Mesenchymal stem cell (in vitro differentiated cells and primary cell): ENCODE results near the gene INSYN1.

Experiments used
- DNase-seq: peaks from one replicate; pipeline ENCODE4 v3.0.0-alpha.2; 2013
- H2AFZ ChIP-seq: one replicate; pipeline ENCODE4 v1.6.1; 2013; ENCODE audit warnings: low read depth, mild to moderate bottlenecking, control low read depth, inconsistent platforms, low read length, moderate library complexity
- H2AK5ac ChIP-seq: 2 replicates; pipeline ENCODE4 v1.6.1; 2013; ENCODE audit warnings: low read length, moderate library complexity, mild to moderate bottlenecking, inconsistent platforms; ENCODE audit not compliant: severe bottlenecking
- H2BK120ac ChIP-seq: one replicate; pipeline ENCODE4 v1.6.1; 2013; ENCODE audit warnings: low read depth, mild to moderate bottlenecking, inconsistent platforms, low read length, moderate library complexity
- H2BK12ac ChIP-seq, 2 experiments: one replicate each; pipeline ENCODE4 v1.6.1; 2013; ENCODE audit warnings: inconsistent platforms in 2 of 2, low read length in 2 of 2, mild to moderate bottlenecking in 2 of 2, moderate library complexity in 2 of 2, control low read depth in 1 of 2
- H2BK15ac ChIP-seq: one replicate; pipeline ENCODE4 v1.6.1; 2013; ENCODE audit warnings: mild to moderate bottlenecking, low read depth, inconsistent platforms; ENCODE audit not compliant: poor library complexity, severe bottlenecking
- H2BK5ac ChIP-seq: 2 replicates; pipeline ENCODE4 v1.6.1; 2013; ENCODE audit warnings: low read depth, mild to moderate bottlenecking, low read length, control low read depth, inconsistent platforms; ENCODE audit not compliant: poor library complexity, severe bottlenecking
- H3K14ac ChIP-seq, 2 experiments: one replicate each; pipeline ENCODE4 v1.6.1; 2013; ENCODE audit warnings: inconsistent platforms in 2 of 2, low read length in 2 of 2, control low read depth in 1 of 2, mild to moderate bottlenecking in 1 of 2, moderate library complexity in 1 of 2
- H3K18ac ChIP-seq, 2 experiments: one replicate each; pipeline ENCODE4 v1.6.1; 2013; ENCODE audit warnings: inconsistent platforms in 2 of 2, low read length in 2 of 2, control low read depth in 1 of 2, low read depth in 1 of 2, mild to moderate bottlenecking in 1 of 2
- H3K23ac ChIP-seq, 2 experiments: one replicate each; pipeline ENCODE4 v1.6.1; 2013; ENCODE audit warnings: inconsistent platforms in 2 of 2, low read length in 2 of 2, mild to moderate bottlenecking in 2 of 2, moderate library complexity in 2 of 2, control low read depth in 1 of 2
- H3K27ac ChIP-seq: 2 replicates; pipeline ENCODE4 v1.5.1; 2013; ENCODE audit warnings: mild to moderate bottlenecking, moderate library complexity, low read length, control low read depth, inconsistent platforms; ENCODE audit not compliant: poor library complexity, severe bottlenecking
- H3K27me3 ChIP-seq, 2 experiments: 2 replicates each; pipeline versions ENCODE4 v1.6.1 to v1.7.0; 2013; ENCODE audit warnings: low read length in 2 of 2, mild to moderate bottlenecking in 2 of 2, moderate library complexity in 2 of 2, control low read depth in 1 of 2, inconsistent platforms in 1 of 2; ENCODE audit not compliant: control insufficient read depth in 1 of 2, insufficient read depth in 1 of 2
- H3K36me3 ChIP-seq, 2 experiments: 2 replicates each; pipeline versions ENCODE4 v1.6.1 to v1.7.0; 2013; ENCODE audit warnings: low read length in 2 of 2, control low read depth in 1 of 2, inconsistent platforms in 1 of 2, low read depth in 1 of 2, mild to moderate bottlenecking in 1 of 2; ENCODE audit not compliant: insufficient read depth in 2 of 2, control insufficient read depth in 1 of 2
- H3K4ac ChIP-seq, 2 experiments: one replicate each; pipeline ENCODE4 v1.6.1; 2013; ENCODE audit warnings: inconsistent platforms in 2 of 2, low read length in 2 of 2, mild to moderate bottlenecking in 2 of 2, moderate library complexity in 2 of 2, control low read depth in 1 of 2, low read depth in 1 of 2
- H3K4me1 ChIP-seq: 2 replicates; pipeline ENCODE4 v1.6.1; 2013; ENCODE audit warnings: low read depth, low read length, control low read depth; ENCODE audit not compliant: control insufficient read depth, insufficient read depth
- H3K4me2 ChIP-seq: 2 replicates; pipeline ENCODE4 v1.6.1; 2013; ENCODE audit warnings: low read length, mild to moderate bottlenecking, inconsistent platforms; ENCODE audit not compliant: poor library complexity, severe bottlenecking
- H3K4me3 ChIP-seq, 2 experiments: 2 replicates each; pipeline versions ENCODE4 v1.5.1 to v1.7.0; 2013; ENCODE audit warnings: low read length in 2 of 2, mild to moderate bottlenecking in 2 of 2, control low read depth in 1 of 2, low read depth in 1 of 2; ENCODE audit not compliant: insufficient read depth in 1 of 2
- H3K79me1 ChIP-seq: replicated peaks from 2 replicates; pipeline ENCODE4 v1.6.1; 2013; ENCODE audit warnings: mild to moderate bottlenecking, control low read depth, low read length, inconsistent platforms; ENCODE audit not compliant: poor library complexity, severe bottlenecking
- H3K9ac ChIP-seq: 2 replicates; pipeline ENCODE4 v1.7.0; 2013; ENCODE audit warnings: mild to moderate bottlenecking, low read length, moderate library complexity
- H3K9me3 ChIP-seq: 2 replicates; pipeline ENCODE4 v1.7.0; 2013; ENCODE audit warnings: mild to moderate bottlenecking, low read length; ENCODE audit not compliant: control insufficient read depth
- H4K8ac ChIP-seq: one replicate; pipeline ENCODE4 v1.6.1; 2013; ENCODE audit warnings: inconsistent platforms, mild to moderate bottlenecking, low read length, moderate library complexity
- H4K91ac ChIP-seq: one replicate; pipeline ENCODE4 v1.6.1; 2013; ENCODE audit warnings: mild to moderate bottlenecking, low read length, inconsistent platforms
- WGBS: methylation state at CpG from one replicate; pipeline ENCODE4 v1.1.7; 2013; ENCODE audit warnings: mixed read lengths; 5-methylcytosine and 5-hydroxymethylcytosine counted together

Gene INSYN1

DNA sequence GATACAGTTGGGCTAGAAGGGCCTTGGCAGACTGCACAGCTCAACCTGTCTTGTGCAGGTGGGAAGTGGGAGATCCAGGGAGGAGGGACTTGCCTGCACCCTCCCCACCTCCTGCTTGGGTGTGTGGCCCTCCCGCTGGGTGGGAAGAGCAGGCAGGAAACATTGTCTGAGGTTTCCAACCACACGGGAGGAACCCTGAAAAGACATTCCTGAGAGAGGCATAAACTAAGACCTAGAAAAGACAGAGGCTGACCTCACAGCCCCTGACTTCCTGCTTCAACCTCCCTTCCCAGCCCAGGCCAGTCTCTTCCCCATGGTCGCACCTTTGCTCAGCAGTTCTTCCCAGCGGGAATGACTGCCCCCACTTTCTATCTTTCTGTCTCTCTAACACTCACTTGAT, 46.3 kb upstream of the INSYN1 start:
- Histone ChIP-seq H2BK12ac (peak overlapping the region in 1 of 2 experiments; percentile 61), H3K79me1 (no peaks in the 10 kb centered on the region), H2AFZ (no peak overlapping the region), H2BK120ac (no peak overlapping the region), H3K4me2 (no peak overlapping the region), H3K27me3 (peaks cover 0 to 4% of the 10 kb centered on the region in 2 experiments), H4K91ac (no peak overlapping the region), H3K18ac (peak overlapping the region in 1 of 2 experiments; percentile 59), H3K23ac (no peak overlapping the region), H3K4me1 (peaks cover 21% of the 10 kb centered on the region), H2BK5ac (no peak overlapping the region), H3K4ac (no peak overlapping the region), H3K27ac (no peak overlapping the region), H3K9ac (no peak overlapping the region), H3K4me3 (no peak overlapping the region), H3K14ac (no peak overlapping the region), H4K8ac (no peak overlapping the region), H2BK15ac (no peak overlapping the region), H3K36me3 (no peaks in the 10 kb centered on the region), H2AK5ac (no peak overlapping the region), H3K9me3 (no peaks in the 10 kb centered on the region)
- WGBS = 27% methylated on average over 4 of the region's 4 CpGs
- DNase-seq = peak; percentile 30

DNA sequence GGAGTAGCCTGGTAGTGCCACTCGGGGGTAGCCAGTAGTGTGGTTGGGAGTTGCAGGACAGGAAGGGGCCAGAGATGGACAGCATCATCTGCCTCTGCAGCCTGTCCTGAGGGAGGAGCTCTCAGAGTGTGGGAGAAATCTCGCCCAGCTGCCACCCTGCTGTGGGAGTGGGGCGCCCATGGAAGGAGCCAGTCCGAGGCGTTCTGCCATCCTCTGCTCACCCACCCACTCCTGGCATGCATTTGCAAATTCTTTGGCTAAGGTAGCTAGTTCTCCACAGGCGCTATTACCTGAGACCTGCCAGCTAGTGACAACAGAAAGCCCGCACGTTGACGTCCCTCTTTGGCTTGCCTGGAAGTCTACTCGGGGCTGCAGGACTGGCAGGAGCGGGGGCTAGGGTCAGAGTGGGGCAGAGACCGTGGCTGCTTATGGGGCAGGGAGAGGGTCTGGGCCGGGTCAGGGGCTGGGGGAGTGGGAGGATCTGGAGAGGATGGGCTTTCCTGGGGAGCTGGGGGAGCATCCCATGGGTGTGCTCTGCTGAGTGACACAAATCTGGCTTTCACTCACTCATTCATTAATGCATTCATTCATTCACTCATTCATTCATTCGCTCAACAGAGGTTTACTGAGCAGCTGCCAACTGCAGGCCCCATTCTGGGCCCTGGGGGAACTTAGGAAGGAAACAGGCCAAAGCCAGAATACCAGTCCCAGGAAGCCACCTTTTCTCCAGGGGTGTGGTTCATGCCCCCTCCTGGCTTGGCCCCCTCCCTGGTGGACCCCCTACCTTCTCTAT, 44.4 kb upstream of the INSYN1 start:
- Histone ChIP-seq H2BK15ac (no peak overlapping the region), H3K27me3 (peaks cover under 1 to 8% of the 10 kb centered on the region in 2 experiments), H2BK120ac (no peak overlapping the region), H2BK12ac (no peak overlapping the region), H3K9me3 (no peaks in the 10 kb centered on the region), H2AK5ac (no peak overlapping the region), H3K9ac (no peak overlapping the region), H3K4ac (no peak overlapping the region), H3K4me1 (peaks cover 21% of the 10 kb centered on the region), H4K91ac (no peak overlapping the region), H2AFZ (no peak overlapping the region), H3K36me3 (no peaks in the 10 kb centered on the region), H4K8ac (no peak overlapping the region), H2BK5ac (no peak overlapping the region), H3K4me3 (no peak overlapping the region), H3K4me2 (no peak overlapping the region), H3K23ac (no peak overlapping the region), H3K27ac (no peak overlapping the region), H3K18ac (no peak overlapping the region), H3K79me1 (no peaks in the 10 kb centered on the region), H3K14ac (no peak overlapping the region)
- DNase-seq = no peak
- 83% methylated on average over 12 of the region's 14 CpGs for WGBS

- Histone ChIP-seq H3K9me3 (no peaks in the 10 kb centered on the region), H4K91ac (no peak overlapping the region), H3K4ac (no peak overlapping the region), H2AK5ac (no peak overlapping the region), H3K27ac (no peak overlapping the region), H3K4me1 (peaks cover 21% of the 10 kb centered on the region), H3K36me3 (no peaks in the 10 kb centered on the region), H2AFZ (no peak overlapping the region), H3K18ac (no peak overlapping the region), H3K4me3 (no peak overlapping the region), H3K79me1 (no peaks in the 10 kb centered on the region), H2BK12ac (no peak overlapping the region), H2BK5ac (no peak overlapping the region), H3K9ac (no peak overlapping the region), H4K8ac (no peak overlapping the region), H2BK120ac (no peak overlapping the region), H3K14ac (no peak overlapping the region), H3K23ac (no peak overlapping the region), H2BK15ac (no peak overlapping the region), H3K4me2 (no peak overlapping the region), H3K27me3 (peaks cover 3 to 13% of the 10 kb centered on the region in 2 experiments)
- WGBS = 82% methylated on average over 11 of the region's 11 CpGs
- no peak for DNase-seq
These were observed 43.2 kb upstream of the INSYN1 start for GRCh38 chr15:73796331-73796831.

GRCh38 chr15:73794443-73795133, 41.4 kb upstream of the INSYN1 start:
- H2BK120ac ChIP-seq = no peak overlapping the region
- WGBS = 84% methylated on average over 6 of the region's 6 CpGs
- no peak for DNase-seq
- H3K4ac ChIP-seq = no peak overlapping the region
- no peak overlapping the region for H2BK15ac ChIP-seq
- no peak overlapping the region for H2BK5ac ChIP-seq
- H3K4me2 ChIP-seq = no peak overlapping the region
- H3K4me3 ChIP-seq = no peak overlapping the region
- H4K91ac ChIP-seq = no peak overlapping the region
- H3K23ac ChIP-seq = peak overlapping the region in 1 of 2 experiments; percentile 80
- H3K27me3 ChIP-seq = peaks cover 18 to 29% of the 10 kb centered on the region in 2 experiments
- H4K8ac ChIP-seq = no peak overlapping the region
- H3K18ac ChIP-seq = no peak overlapping the region
- H2BK12ac ChIP-seq = no peak overlapping the region
- peaks cover 7% of the 10 kb centered on the region for H3K4me1 ChIP-seq
- H3K9me3 ChIP-seq = no peaks in the 10 kb centered on the region
- no peak overlapping the region for H3K14ac ChIP-seq
- H3K79me1 ChIP-seq = no peaks in the 10 kb centered on the region
- H3K27ac ChIP-seq = no peak overlapping the region
- H2AK5ac ChIP-seq = no peak overlapping the region
- no peak overlapping the region for H2AFZ ChIP-seq
- no peaks in the 10 kb centered on the region for H3K36me3 ChIP-seq
- no peak overlapping the region for H3K9ac ChIP-seq
